Measurements from ENCODE around the gene ZNF783.
"Not testable (repeated sequence)": the region's sequence is repeated elsewhere in the genome, so short reads cannot be mapped to it uniquely, and the experiment has no call there.

ZNF783 gene

GRCh38 chr7:149306854-149307253 is 44.9 kb downstream of the ZNF783 start:
- no peak for DNase-seq

GRCh38 chr7:149307775-149308501 is 45.9 kb downstream of the ZNF783 start:
- no peak for DNase-seq

- DNase-seq, result no peak
Measured at GRCh38 chr7:149310113-149310836, 48.3 kb downstream of the ZNF783 start.

GRCh38 chr7:149310990-149311573 is 49.1 kb downstream of the ZNF783 start:
- DNase-seq, result no peak

- no peak for DNase-seq
Measured at GRCh38 chr7:149313981-149314380, 52.0 kb downstream of the ZNF783 start.

DNA sequence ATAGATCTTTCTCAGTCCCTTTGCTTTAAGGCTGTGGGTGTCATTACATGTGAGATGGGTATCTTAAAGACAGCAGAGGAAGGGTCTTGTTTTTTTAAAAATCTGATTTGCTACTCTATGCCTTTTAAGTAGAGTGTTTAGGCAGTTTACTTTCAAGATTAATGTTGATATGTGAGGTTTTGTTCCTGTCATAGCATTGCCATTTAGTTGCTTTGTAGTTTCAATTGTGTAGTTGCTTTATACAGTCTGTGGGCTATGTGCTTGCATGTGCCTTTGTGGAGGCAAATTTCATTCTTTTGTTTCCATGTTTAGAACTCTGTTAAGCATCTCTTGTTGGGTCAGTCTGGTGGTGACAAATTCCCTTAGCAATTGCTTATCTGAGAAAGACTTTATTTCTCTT is 54.6 kb downstream of the ZNF783 start:
- DNase-seq, result no peak

DNA sequence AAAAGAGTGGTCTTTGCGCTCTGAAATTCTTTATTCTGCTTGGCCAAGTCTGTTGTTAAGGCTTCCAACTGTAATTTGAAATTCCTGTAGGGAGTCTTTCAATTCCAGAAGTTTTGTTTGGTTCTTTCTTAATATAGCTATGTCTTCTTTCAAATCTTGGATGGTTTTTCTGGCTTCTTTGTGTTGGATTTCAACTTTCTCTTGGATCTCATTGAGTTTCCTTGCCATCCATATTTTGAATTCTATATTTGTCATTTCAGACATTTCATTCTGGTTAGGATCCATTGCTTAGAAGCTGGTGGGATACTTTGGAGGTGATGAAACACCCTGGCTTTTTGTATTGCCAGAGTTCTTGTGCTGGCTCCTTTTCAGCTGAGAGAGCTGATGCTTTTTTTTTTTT is 55.5 kb downstream of the ZNF783 start:
- DNase-seq, result no peak

GRCh38 chr7:149317986-149318672 is 56.1 kb downstream of the ZNF783 start:
- DNase-seq, result no peak

DNA sequence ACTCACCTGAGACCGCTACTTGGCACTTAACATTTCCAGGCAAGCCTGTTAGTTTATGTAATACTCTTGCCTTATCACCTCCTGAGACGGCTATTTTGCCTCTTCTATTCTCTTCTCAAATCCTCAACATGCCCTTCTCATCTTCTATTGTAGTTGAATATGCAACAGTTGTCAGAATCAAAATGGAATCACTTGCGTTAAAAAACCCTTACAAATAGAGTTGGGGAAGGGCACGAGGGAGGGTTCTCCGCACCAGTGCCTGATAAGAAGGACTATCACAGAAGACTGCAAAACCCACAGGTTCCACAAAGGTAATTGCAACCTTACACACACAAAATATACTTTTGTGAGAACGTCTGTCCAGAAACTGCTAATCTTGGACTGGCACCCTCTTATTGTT is 57.4 kb downstream of the ZNF783 start:
- DNase-seq, result no peak

DNA sequence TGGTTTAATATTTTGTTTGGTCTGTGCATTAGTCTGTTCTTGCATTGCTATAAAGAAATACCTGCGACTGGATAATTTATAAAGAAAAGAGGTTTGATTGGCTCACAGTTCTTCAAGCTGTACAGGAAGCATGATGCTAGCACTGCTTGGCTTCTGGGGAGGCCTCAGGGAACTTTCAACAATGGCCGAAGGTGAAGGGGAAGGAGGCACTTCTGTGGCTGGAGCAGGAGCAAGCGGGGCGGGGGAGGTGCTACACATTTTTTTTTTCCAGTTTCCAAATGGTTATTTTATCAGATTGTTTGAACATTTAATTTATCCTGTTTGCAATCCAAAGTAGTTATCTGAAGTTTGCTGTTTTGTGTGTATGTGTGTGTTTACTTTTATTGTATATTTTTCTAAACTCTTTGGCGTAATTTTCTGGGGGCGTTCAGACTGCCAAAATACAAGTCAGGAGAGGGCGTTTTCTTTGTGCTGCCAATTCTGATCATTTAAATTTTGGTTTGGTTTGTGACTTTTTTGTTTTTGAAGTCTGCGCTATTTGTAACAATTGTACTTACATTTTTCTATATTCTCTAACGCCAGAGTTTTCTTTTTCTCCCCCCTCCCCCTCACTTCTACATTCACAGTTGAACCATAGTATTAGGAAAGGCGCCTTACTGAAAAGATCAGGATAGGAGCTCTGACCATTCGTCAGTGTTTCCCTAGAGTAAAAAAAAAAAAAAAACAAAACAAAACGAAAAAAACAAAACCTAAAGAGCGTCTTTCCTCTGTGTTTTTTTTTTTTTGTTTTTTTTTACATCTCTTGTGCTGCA is 58.5 kb downstream of the ZNF783 start:
- DNase-seq, result no peak

DNA sequence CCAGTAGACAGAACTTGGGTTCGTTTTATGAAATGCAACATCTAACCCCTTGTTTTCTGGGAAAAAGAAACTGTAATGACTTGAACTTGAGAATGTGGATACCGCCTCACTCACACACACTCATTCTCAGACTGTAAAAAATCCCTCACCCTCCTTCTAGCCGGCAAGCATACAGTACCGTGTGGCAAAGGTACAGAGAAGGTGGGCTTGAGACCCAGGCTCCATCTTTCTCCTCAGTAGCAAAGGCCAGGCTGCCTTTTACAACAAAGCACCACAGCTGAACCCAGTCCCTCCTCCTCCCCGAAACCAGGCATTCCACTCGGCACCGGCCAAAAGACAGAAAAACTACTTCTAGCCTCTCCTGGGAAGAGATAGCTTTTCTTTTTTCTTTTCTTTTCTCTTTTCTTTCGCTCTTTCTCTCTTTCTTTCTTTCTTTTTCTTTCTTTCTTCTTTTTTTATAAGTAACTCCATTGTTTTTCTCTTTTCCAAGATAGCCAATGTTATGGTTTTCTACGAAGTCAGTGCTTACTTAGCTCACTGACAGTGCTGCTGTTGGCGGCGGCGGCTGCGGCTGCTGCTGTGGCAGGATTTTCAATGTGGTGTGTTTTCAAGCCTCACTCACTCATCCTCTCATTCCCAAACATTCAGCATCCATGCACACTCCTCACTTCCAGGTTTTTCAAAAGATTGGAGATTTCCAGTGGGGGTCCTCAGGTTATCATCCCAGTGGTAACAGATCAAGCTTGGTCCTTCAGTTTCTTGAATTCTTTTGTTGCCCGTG is 59.3 kb downstream of the ZNF783 start:
- not testable (repeated sequence) for DNase-seq

- no peak for DNase-seq
Measured at GRCh38 chr7:149321978-149322541, 60.1 kb downstream of the ZNF783 start.

- no peak for DNase-seq
Measured at GRCh38 chr7:149322737-149323136, 60.7 kb downstream of the ZNF783 start.

GRCh38 chr7:149325248-149325647 is 63.3 kb downstream of the ZNF783 start:
- no peak for DNase-seq

GRCh38 chr7:149329265-149329664 is 67.3 kb downstream of the ZNF783 start:
- DNase-seq, result no peak

DNA sequence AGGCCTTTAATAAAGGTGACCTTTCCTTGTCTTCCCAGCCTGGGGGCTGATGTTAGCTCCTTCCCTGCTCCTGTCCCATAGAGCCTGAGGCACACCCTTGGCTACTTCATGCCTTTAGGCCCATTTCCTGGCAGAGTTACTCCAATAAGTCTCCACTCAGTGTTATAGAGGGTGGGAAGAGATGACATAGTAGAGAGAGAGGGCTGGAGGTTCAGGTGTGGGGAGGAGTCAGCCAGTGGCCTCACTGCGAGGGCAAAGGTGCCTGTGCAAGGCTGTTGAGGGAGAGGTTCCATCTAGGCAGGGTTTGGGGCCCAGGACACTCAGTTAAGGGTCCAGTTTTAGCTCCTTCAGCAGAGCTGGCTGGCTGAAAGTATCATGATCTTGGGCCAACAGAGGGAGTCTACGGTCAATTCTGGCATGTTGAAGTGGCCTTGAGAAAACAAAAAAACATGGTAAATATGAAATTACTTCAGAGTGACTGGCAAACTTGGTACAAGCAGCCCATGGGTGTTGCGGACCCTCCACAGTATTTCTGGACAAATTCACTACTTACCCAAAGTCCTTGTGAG is 67.9 kb downstream of the ZNF783 start:
- DNase-seq, result no peak

- DNase-seq, result no peak
Measured at GRCh38 chr7:149330914-149331567, 69.0 kb downstream of the ZNF783 start.

DNA sequence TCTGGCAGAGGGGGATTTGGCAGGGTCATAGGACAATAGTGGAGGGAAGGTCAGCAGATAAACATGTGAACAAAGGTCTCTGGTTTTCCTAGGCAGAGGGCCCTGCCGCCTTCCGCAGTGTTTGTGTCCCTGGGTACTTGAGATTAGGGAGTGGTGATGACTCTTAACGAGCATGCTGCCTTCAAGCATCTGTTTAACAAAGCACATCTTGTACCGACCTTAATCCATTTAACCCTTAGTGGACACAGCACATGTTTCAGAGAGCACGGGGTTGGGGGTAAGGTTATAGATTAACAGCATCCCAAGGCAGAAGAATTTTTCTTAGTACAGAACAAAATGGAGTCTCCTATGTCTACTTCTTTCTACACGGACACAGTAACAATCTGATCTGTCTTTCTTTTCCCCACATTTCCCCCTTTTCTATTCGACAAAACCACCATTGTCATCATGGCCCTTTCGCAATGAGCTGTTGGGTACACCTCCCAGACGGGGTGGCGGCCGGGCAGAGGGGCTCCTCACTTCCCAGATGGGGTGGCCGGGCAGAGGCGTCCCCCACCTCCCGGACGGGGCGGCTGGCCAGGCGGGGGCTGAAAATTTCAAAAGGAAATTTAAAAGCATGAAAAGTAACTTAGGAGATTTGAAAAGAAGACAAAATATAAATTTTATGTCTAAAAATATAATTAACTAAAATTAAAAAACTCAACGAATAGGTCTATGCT is 70.8 kb downstream of the ZNF783 start:
- not testable (repeated sequence) for DNase-seq

DNA sequence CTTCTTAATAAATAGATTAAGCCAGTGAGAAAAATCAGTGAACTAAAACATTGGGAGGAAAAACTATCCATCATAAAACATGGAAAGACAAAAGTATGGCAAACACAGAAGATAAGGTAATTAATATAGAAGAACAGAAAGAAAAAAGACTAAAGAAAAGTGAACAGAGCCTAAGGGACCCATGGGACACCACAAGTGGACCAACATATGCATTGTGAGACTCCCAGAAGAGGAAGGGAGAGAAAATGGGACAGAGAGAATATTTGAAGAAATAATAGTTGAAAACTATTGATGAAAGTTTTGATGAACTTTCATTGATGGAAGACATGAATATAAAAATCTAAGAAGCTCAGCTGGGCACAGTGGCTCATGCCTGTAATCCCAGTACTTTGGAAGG is 71.3 kb downstream of the ZNF783 start:
- no peak for DNase-seq

- no peak for DNase-seq
Measured at GRCh38 chr7:149334219-149334618, 72.2 kb downstream of the ZNF783 start.

Data from activated CD4-positive, CD25-positive, alpha-beta regulatory T cell treated with anti-CD3 and anti-CD28 coated beads, Interleukin-2, amount 50 U/mL, for 72 hours (primary cell).